Caco-2 (cell line): ENCODE measurements around the gene NELFA. TPM values are rescaled to one million over a fixed set of nuclear protein-coding genes. Genes with fewer than 3 reads are reported as not detected.

ENCODE experiments used
- Bru-seq: library from RNA; stranded (reverse); fragments of 400-500 nt; gene quantifications from one replicate; lab custom pipeline; 2021; lab: Mats Ljungman, UMichigan
- BruChase-seq, 2 experiments: library from RNA; stranded (reverse); fragments of 400-500 nt; gene quantifications; one replicate each; lab custom pipeline; 2021; lab: Mats Ljungman, UMichigan
- BruUV-seq: library from RNA; stranded (reverse); fragments of 400-500 nt; replicated peaks from 2 replicates; lab custom pipeline; 2021; lab: Mats Ljungman, UMichigan
- CTCF ChIA-PET: fragments of 300-600 bp; sonication (Branson Sonifier 250); formaldehyde crosslinking; loops from one replicate; lab custom pipeline; 2022; ENCODE audit warnings: antibody characterized with exemption; lab: Charles Lee
- POLR2A ChIA-PET: fragments of 300-600 bp; sonication (Branson Sonifier 250); formaldehyde crosslinking; loops from one replicate; lab custom pipeline; 2022; ENCODE audit warnings: antibody characterized with exemption; lab: Charles Lee
- DNase-seq, 2 experiments: peaks; one replicate each; pipeline versions ENCODE4 v3.0.0 to v3.0.0-alpha.2; 2020 to 2022
- H3K27me3 ChIP-seq: replicated peaks from 2 replicates; pipeline ENCODE4 v1.6.0; 2011; ENCODE audit warnings: low read length; ENCODE audit not compliant: control insufficient read depth, insufficient read depth
- H3K36me3 ChIP-seq: 2 replicates; pipeline ENCODE4 v1.5.1; 2011; ENCODE audit warnings: low read length; ENCODE audit not compliant: control insufficient read depth, insufficient read depth
- H3K4me1 ChIP-seq: fragments of 250-450 bp; sonication (Bioruptor Pico); 2 replicates; pipeline ENCODE4 v1.5.1; 2020; ENCODE audit warnings: mild to moderate bottlenecking
- H3K4me3 ChIP-seq: 2 replicates; pipeline ENCODE4 v1.5.1; 2011; ENCODE audit warnings: low read depth, mild to moderate bottlenecking, control low read depth, low read length
- H3K9me3 ChIP-seq: fragments of 250-450 bp; sonication (Bioruptor Pico); 2 replicates; pipeline ENCODE4 v1.5.1; 2020; ENCODE audit warnings: mild to moderate bottlenecking, moderate library complexity
- H3K27ac Mint-ChIP-seq: one replicate; pipeline ENCODE4 v1.8.0; 2022; ENCODE audit warnings: mixed read lengths; ENCODE audit not compliant: unreplicated experiment
- H3K27me3 Mint-ChIP-seq: one replicate; pipeline ENCODE4 v1.8.0; 2022; ENCODE audit warnings: mixed read lengths; ENCODE audit not compliant: insufficient read depth, unreplicated experiment
- H3K36me3 Mint-ChIP-seq: one replicate; pipeline ENCODE4 v1.8.0; 2022; ENCODE audit warnings: mild to moderate bottlenecking, mixed read lengths; ENCODE audit not compliant: insufficient read depth, unreplicated experiment
- H3K4me1 Mint-ChIP-seq: one replicate; pipeline ENCODE4 v1.8.0; 2022; ENCODE audit warnings: low read depth, mixed read lengths; ENCODE audit not compliant: unreplicated experiment
- H3K4me3 Mint-ChIP-seq: one replicate; pipeline ENCODE4 v1.8.0; 2022; ENCODE audit warnings: mild to moderate bottlenecking, moderate library complexity, mixed read lengths; ENCODE audit not compliant: unreplicated experiment
- H3K9me3 Mint-ChIP-seq: one replicate; pipeline ENCODE4 v1.8.0; 2022; ENCODE audit warnings: mixed read lengths; ENCODE audit not compliant: unreplicated experiment
- intact Hi-C: fragments of 100-400 bp; cut with micrococcal nuclease; formaldehyde crosslinking; loops from one replicate; pipeline ENCODE4 v1.10.0; 2022; ENCODE audit not compliant: unreplicated experiment
- long read RNA-seq: library from polyadenylated mRNA; stranded (forward); transcript quantifications from one replicate; pipeline ENCODE4 v2.0.0, GENCODE V29; 2022
- total RNA-seq: library from RNA; stranded (reverse); gene quantifications from 2 replicates; pipeline ENCODE4 v1.2.3, GENCODE V29; 2022
- TF ChIP-seq, protein P1 (sequence below), 2 experiments: fragments of 200-600 bp in 1 of 2; IDR thresholded peaks; 1 replicate in 1 of 2; 2 replicates in 1 of 2; pipeline versions ENCODE4 v1.5.1 to v1.8.0; 2011 to 2022; ENCODE audit warnings: antibody characterized with exemption in 1 of 2, control low read depth in 1 of 2, inconsistent platforms in 1 of 2, low read depth in 1 of 2, low read length in 1 of 2, mild to moderate bottlenecking in 1 of 2, moderate library complexity in 1 of 2; ENCODE audit not compliant: insufficient read depth in 1 of 2, severe bottlenecking in 1 of 2, unreplicated experiment in 1 of 2

NELFA gene
- 47.7 and 53.0 TPM in 2 replicates for total RNA-seq
- Bru-seq, nascent RNA: percentile 78 among the genes with signal in this experiment
- percentile 82 among the genes with signal in this experiment for BruChase-seq, experiment 1, labeled RNA remaining after a 2-hour chase
- BruChase-seq, experiment 2, labeled RNA remaining after a 6-hour chase: percentile 81 among the genes with signal in this experiment
- long read RNA-seq, transcript NELFA-202 (11 exons, 3,343 nt): major isoform, 72 of 97 reads
- long read RNA-seq, partial matches to known transcripts: 15 of 97 reads
- long read RNA-seq, other reads (novel, unspliced or antisense): 9 of 97 reads

- DNase-seq: peak; percentile 95
- intact Hi-C loops: loop anchor here (2.0 to 5.0 kb wide), 2 partner anchors 32 to 178 kb away; a partner anchor contains a TSS
- Histone ChIP-seq H3K27me3 (no peaks in the 10 kb centered on the region), H3K4me1 (no peaks in the 10 kb centered on the region), H3K36me3 (no peaks in the 10 kb centered on the region; the same call in 1 of the 2 replicates), H3K9me3 (no peaks in the 10 kb centered on the region), H3K4me3 (peak within 1 kb of the TSS; percentile 100)
- H3K9me3 Mint-ChIP-seq: no peaks in the 10 kb centered on the region
- CTCF ChIA-PET: interaction anchor here (0.9 to 1.5 kb wide), 4 partner anchors 25 to 961 kb away, joined by 3 to 7 read pairs (median 4); a partner anchor contains a TSS
- no peaks in the 10 kb centered on the region for H3K27me3 Mint-ChIP-seq
- TF ChIP-seq, protein P1, sequence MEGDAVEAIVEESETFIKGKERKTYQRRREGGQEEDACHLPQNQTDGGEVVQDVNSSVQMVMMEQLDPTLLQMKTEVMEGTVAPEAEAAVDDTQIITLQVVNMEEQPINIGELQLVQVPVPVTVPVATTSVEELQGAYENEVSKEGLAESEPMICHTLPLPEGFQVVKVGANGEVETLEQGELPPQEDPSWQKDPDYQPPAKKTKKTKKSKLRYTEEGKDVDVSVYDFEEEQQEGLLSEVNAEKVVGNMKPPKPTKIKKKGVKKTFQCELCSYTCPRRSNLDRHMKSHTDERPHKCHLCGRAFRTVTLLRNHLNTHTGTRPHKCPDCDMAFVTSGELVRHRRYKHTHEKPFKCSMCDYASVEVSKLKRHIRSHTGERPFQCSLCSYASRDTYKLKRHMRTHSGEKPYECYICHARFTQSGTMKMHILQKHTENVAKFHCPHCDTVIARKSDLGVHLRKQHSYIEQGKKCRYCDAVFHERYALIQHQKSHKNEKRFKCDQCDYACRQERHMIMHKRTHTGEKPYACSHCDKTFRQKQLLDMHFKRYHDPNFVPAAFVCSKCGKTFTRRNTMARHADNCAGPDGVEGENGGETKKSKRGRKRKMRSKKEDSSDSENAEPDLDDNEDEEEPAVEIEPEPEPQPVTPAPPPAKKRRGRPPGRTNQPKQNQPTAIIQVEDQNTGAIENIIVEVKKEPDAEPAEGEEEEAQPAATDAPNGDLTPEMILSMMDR (IDR thresholded peaks at IDR 0.05; ENCODE audit: insufficient read depth in 1 of 2, low read depth in 1 of 2, low read length in 1 of 2, severe bottlenecking in 1 of 2, unreplicated experiment in 1 of 2): peak; percentile 48 to 80
- H3K4me3 Mint-ChIP-seq: peak within 1 kb of the TSS; percentile 79
- peaks cover 33% of the 10 kb centered on the region for H3K36me3 Mint-ChIP-seq
- H3K4me1 Mint-ChIP-seq: peaks cover 6% of the 10 kb centered on the region
- POLR2A ChIA-PET: interaction anchor here (0.7 to 1.5 kb wide), 2 partner anchors 27 to 246 kb away, joined by 3 to 12 read pairs; no protein-coding TSS in a partner anchor
- no TSS peak for BruUV-seq
- H3K27ac Mint-ChIP-seq: peak within 1 kb of the TSS; percentile 85
Observed at GRCh38 chr4:2008921-2009650, at the start of gene NELFA. Gene NELFA, minus strand, starts transcription at chr4:2008974. Its CDS starts 15 bp downstream, at chr4:2008959.

GRCh38 chr4:2057382-2058065, 48.8 kb upstream of the NELFA start:
- Histone ChIP-seq H3K9me3 (no peaks in the 10 kb centered on the region), H3K4me3 (no peak overlapping the region), H3K36me3 (no peaks in the 10 kb centered on the region), H3K27me3 (no peaks in the 10 kb centered on the region), H3K4me1 (no peaks in the 10 kb centered on the region)
- Mint-ChIP-seq H3K4me1 (no peaks in the 10 kb centered on the region), H3K4me3 (peak overlapping the region; percentile 9), H3K27ac (no peak overlapping the region), H3K9me3 (no peaks in the 10 kb centered on the region), H3K27me3 (peaks cover 4% of the 10 kb centered on the region), H3K36me3 (no peaks in the 10 kb centered on the region)
- ChIA-PET POLR2A (interaction anchor here (0.6 kb wide), 1 partner anchor 131 kb away, joined by 3 read pairs; no protein-coding TSS in a partner anchor), CTCF (no interaction called here)
- intact Hi-C loops: no loop called here
- BruUV-seq: no TSS peak
- DNase-seq: no peak
- TF ChIP-seq, protein P1 (IDR thresholded peaks at IDR 0.05; ENCODE audit: insufficient read depth in 1 of 2, low read depth in 1 of 2, low read length in 1 of 2, severe bottlenecking in 1 of 2, unreplicated experiment in 1 of 2): no peak

DNA sequence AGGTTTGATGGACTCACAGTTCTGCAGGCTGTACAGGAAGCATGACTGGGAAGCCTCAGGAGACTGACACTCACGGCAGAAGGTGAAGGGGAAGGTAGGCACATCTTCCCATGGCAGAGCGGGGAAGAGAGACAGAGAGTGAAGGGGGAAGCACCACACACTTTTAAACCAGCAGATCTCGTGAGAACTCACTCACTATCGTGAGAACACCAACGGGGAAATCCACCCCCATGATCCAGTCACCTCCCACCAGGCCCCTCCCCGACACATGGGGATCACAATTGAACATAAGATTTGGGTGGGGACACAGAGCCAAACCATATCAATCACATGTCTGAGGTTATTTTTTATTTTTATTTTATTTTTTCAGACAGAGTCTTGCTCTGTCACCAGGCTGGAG, 45.4 kb upstream of the NELFA start:
- BruUV-seq: no TSS peak
- Histone ChIP-seq H3K27me3 (no peaks in the 10 kb centered on the region), H3K4me3 (no peak overlapping the region), H3K9me3 (no peaks in the 10 kb centered on the region), H3K36me3 (no peaks in the 10 kb centered on the region), H3K4me1 (no peaks in the 10 kb centered on the region)
- DNase-seq: peak in 1 of 2 experiments; percentile 5
- no peak overlapping the region for H3K4me3 Mint-ChIP-seq
- ChIA-PET CTCF (no interaction called here), POLR2A (no interaction called here)
- no peaks in the 10 kb centered on the region for H3K36me3 Mint-ChIP-seq
- H3K9me3 Mint-ChIP-seq: no peaks in the 10 kb centered on the region
- H3K27ac Mint-ChIP-seq: no peak overlapping the region
- intact Hi-C loops: no loop called here
- H3K27me3 Mint-ChIP-seq: peaks cover 5% of the 10 kb centered on the region
- no peaks in the 10 kb centered on the region for H3K4me1 Mint-ChIP-seq
- TF ChIP-seq, protein P1 (IDR thresholded peaks at IDR 0.05; ENCODE audit: insufficient read depth in 1 of 2, low read depth in 1 of 2, low read length in 1 of 2, severe bottlenecking in 1 of 2, unreplicated experiment in 1 of 2): no peak
